Stomach (tissue), 9 donors: ENCODE results near the gene GMCL2. TPM values are rescaled to one million over a fixed set of nuclear protein-coding genes. Genes with fewer than 3 reads are reported as not detected.

ENCODE experiments used
- DNase-seq, 2 donors: peaks; one replicate each; pipeline versions ENCODE4 v3.0.0 to v3.0.0-alpha.2; 2013 to 2019
- H3K27ac ChIP-seq, 5 donors: fragments of 200-600 bp in 4 of 5; sonication (generic) in 4 of 5; one replicate each; pipeline ENCODE4 v1.5.1; 2013 to 2019; ENCODE audit warnings: mild to moderate bottlenecking in 1 of 5, moderate library complexity in 1 of 5
- H3K27me3 ChIP-seq, 3 donors: fragments of 200-600 bp; sonication (generic); one replicate each; pipeline ENCODE4 v1.5.1; 2017 to 2019; ENCODE audit warnings: mixed run types in 1 of 3
- H3K36me3 ChIP-seq, 4 donors: fragments of 200-600 bp; sonication (generic); 1 replicate in 3 of 4; 2 replicates in 1 of 4; pipeline ENCODE4 v1.5.1; 2016 to 2019
- H3K4me1 ChIP-seq, 4 donors: fragments of 200-600 bp; sonication (generic); one replicate each; pipeline ENCODE4 v1.5.1; 2016 to 2019
- H3K4me3 ChIP-seq, 4 donors: fragments of 200-600 bp; sonication (generic) in 3 of 4; one replicate each; pipeline ENCODE4 v1.5.1; 2016 to 2019; ENCODE audit warnings: mild to moderate bottlenecking in 1 of 4
- H3K9me3 ChIP-seq, 4 donors: fragments of 200-600 bp; sonication (generic); one replicate each; pipeline ENCODE4 v1.5.1; 2016 to 2019
- EP300 ChIP-seq: sonication (generic); formaldehyde crosslinking; IDR thresholded peaks from one replicate; pipeline ENCODE4 v1.6.1; 2017; ENCODE audit warnings: antibody characterized with exemption
- POLR2A ChIP-seq, 4 donors: fragments of 450-650 bp; IDR thresholded peaks; one replicate each; pipeline ENCODE4 v1.6.1; 2016; ENCODE audit warnings: antibody characterized with exemption in 4 of 4, control low read depth in 2 of 4, mild to moderate bottlenecking in 1 of 4, moderate library complexity in 1 of 4
- POLR2AphosphoS5 ChIP-seq, 3 donors: sonication (generic); formaldehyde crosslinking; IDR thresholded peaks; one replicate each; pipeline ENCODE4 v1.6.1; 2016; ENCODE audit warnings: antibody characterized with exemption in 3 of 3
- WGBS, 5 donors: extraction: QIAGEN DNeasy Blood & Tissue Kit in 3 of 5; methylation state at CpG; one replicate each; pipeline versions ENCODE4 v1.1.5 to v1.1.7; 2013 to 2018; 5-methylcytosine and 5-hydroxymethylcytosine counted together
- intact Hi-C: fragments of 100-400 bp; cut with DNase I; formaldehyde crosslinking; loops from one replicate; pipeline ENCODE4 v1.15.1; 2023; ENCODE audit warnings: low total_unique reads
- polyA plus RNA-seq, 3 donors: library from polyadenylated mRNA; stranded (reverse); fragments of 200-250 nt; gene quantifications; one replicate each; pipeline ENCODE4 v1.2.3, GENCODE V29; 2013
- total RNA-seq, 5 donors: library from RNA; depleted of rRNA; stranded (reverse); fragments of >200 nt; gene quantifications; one replicate each; pipeline versions ENCODE4 v1.1.0 to v1.2.3, GENCODE V29; 2014 to 2016
- TF ChIP-seq, protein P1 (sequence below), 7 experiments: fragments of 450-650 bp in 4 of 7; fragments of 200-600 bp in 3 of 7; sonication (generic) in 3 of 7; IDR thresholded peaks; one replicate each; pipeline ENCODE4 v1.5.1; 2016 to 2019; ENCODE audit warnings: antibody characterized with exemption in 7 of 7, control low read depth in 2 of 7, mild to moderate bottlenecking in 1 of 7
- donor health status: healthy with polysubstance abuse.
- donor health status: Bipolar disorder and iron deficiency.
- donor health status: healthy.

The GMCL2 gene
- total and polyA plus RNA-seq, 8 donors = not detected

DNA sequence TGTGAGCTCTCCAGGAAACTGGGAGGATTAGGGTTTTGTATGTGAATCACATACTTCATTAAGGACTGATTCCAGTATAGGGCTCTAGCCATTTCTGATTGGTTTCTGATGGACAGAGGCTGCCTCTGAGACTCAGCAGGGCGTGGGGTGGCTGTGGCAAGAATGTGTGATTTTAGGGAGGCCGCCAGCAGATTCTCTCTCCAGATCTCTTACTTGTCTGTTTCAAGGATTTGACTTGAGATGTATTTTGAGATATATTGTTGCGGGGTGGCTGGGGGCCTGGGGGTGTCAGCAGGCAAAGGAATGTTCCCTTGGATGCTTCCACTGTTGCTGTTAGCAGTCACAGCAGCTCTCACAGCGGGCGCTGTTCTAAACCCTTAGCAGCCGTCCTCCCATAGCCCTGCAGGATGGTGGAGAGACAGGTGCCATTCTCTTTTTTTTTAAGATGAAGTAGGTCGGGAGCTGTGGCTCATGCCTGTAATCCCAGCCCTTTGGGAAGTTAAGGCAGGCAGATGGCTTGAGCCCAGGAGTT, 9.2 kb upstream of the GMCL2 start:
- Histone ChIP-seq H3K9me3 (no peaks in the 10 kb centered on the region), H3K36me3 (no peaks in the 10 kb centered on the region), H3K27ac (no peak overlapping the region), H3K4me1 (no peaks in the 10 kb centered on the region), H3K4me3 (no peak overlapping the region), H3K27me3 (peaks cover 0 to 21% (median 0%) of the 10 kb centered on the region in 3 donors)
- no peak for TF ChIP-seq POLR2AphosphoS5 (IDR thresholded peaks at IDR 0.05)
- TF ChIP-seq, protein P1, sequence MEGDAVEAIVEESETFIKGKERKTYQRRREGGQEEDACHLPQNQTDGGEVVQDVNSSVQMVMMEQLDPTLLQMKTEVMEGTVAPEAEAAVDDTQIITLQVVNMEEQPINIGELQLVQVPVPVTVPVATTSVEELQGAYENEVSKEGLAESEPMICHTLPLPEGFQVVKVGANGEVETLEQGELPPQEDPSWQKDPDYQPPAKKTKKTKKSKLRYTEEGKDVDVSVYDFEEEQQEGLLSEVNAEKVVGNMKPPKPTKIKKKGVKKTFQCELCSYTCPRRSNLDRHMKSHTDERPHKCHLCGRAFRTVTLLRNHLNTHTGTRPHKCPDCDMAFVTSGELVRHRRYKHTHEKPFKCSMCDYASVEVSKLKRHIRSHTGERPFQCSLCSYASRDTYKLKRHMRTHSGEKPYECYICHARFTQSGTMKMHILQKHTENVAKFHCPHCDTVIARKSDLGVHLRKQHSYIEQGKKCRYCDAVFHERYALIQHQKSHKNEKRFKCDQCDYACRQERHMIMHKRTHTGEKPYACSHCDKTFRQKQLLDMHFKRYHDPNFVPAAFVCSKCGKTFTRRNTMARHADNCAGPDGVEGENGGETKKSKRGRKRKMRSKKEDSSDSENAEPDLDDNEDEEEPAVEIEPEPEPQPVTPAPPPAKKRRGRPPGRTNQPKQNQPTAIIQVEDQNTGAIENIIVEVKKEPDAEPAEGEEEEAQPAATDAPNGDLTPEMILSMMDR (IDR thresholded peaks at IDR 0.05) = no peak
- TF ChIP-seq EP300 = no peak
- no peak for TF ChIP-seq POLR2A (IDR thresholded peaks at IDR 0.05)
- intact Hi-C loops = no loop called here
- DNase-seq = no peak
- WGBS, 5 donors = 66 to 79% (median 78%) methylated on average over 6 to 7 of the region's 7 CpGs

DNA sequence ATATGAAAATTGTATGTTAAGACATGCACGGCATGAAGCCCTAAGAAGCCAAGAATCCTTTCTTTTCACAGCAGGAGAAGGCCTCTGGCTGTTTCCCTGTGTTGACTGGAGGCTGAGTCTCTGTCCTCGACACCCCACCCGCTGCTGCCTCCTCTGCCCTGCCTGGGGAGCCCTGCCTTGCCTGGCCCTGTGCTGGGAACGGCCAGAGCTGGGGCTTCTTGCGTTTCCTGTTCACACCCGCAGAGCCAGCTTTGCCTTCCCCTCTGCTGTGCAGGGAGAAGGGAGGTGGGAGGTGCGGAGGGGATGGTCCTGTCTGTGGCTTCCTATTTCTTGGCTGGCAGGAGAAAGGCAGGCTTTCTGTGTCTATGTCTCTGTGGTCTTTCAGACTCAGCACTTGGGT, 6.9 kb upstream of the GMCL2 start:
- Histone ChIP-seq H3K27me3 (peaks cover 0 to 21% (median 0%) of the 10 kb centered on the region in 3 donors), H3K27ac (no peak overlapping the region), H3K9me3 (no peaks in the 10 kb centered on the region), H3K4me1 (no peaks in the 10 kb centered on the region), H3K4me3 (no peak overlapping the region), H3K36me3 (no peaks in the 10 kb centered on the region)
- intact Hi-C loops = no loop called here
- no peak for DNase-seq
- WGBS, 5 donors = 23 to 50% (median 35%) methylated on average over 5 to 7 of the region's 7 CpGs
- TF ChIP-seq POLR2A (IDR thresholded peaks at IDR 0.05) = no peak
- TF ChIP-seq EP300 = no peak
- TF ChIP-seq, protein P1 (IDR thresholded peaks at IDR 0.05) = no peak
- TF ChIP-seq POLR2AphosphoS5 (IDR thresholded peaks at IDR 0.05) = no peak

- intact Hi-C loops = no loop called here
- WGBS, 5 donors = 58 to 70% (median 63%) methylated on average over 8 of the region's 8 CpGs
- DNase-seq = no peak
- Histone ChIP-seq H3K36me3 (no peaks in the 10 kb centered on the region), H3K4me1 (no peaks in the 10 kb centered on the region), H3K9me3 (no peaks in the 10 kb centered on the region), H3K4me3 (no peak overlapping the region), H3K27ac (no peak overlapping the region), H3K27me3 (peaks cover 0 to 28% (median 0%) of the 10 kb centered on the region in 3 donors)
- TF ChIP-seq POLR2A (IDR thresholded peaks at IDR 0.05) = no peak
- TF ChIP-seq, protein P1 (IDR thresholded peaks at IDR 0.05) = no peak
- TF ChIP-seq EP300 = no peak
- no peak for TF ChIP-seq POLR2AphosphoS5 (IDR thresholded peaks at IDR 0.05)
Measured at GRCh38 chr5:178193251-178193809, 6.2 kb upstream of the GMCL2 start.

- WGBS, 5 donors = 88 to 94% (median 93%) methylated on average over 7 of the region's 7 CpGs
Measured at GRCh38 chr5:178192787-178193186, 5.6 kb upstream of the GMCL2 start.

More at GRCh38 chr5:178192787-178193186, 5.6 kb upstream of the GMCL2 start:
- no peak for TF ChIP-seq POLR2AphosphoS5 (IDR thresholded peaks at IDR 0.05)
- TF ChIP-seq, protein P1 (IDR thresholded peaks at IDR 0.05) = no peak
- no peak for TF ChIP-seq EP300
- no peak for TF ChIP-seq POLR2A (IDR thresholded peaks at IDR 0.05)
- intact Hi-C loops = no loop called here
- Histone ChIP-seq H3K9me3 (no peaks in the 10 kb centered on the region), H3K36me3 (no peaks in the 10 kb centered on the region), H3K4me1 (no peaks in the 10 kb centered on the region), H3K4me3 (no peak overlapping the region), H3K27ac (no peak overlapping the region), H3K27me3 (peaks cover 0 to 28% (median 0%) of the 10 kb centered on the region in 3 donors)
- no peak for DNase-seq
